Fibroblast of skin of back (primary cell): Measurements from ENCODE around the gene SUPT3H. TPM values are rescaled to one million over a fixed set of nuclear protein-coding genes. Genes with fewer than 3 reads are reported as not detected.

Source experiments
- DNase-seq: peaks from one replicate; pipeline ENCODE4 v3.0.0-alpha.2; 2013
- polyA plus RNA-seq, 2 experiments: library from polyadenylated mRNA; unstranded; fragments of 120-200 nt; gene quantifications; one replicate each; pipeline ENCODE4 v1.2.1, GENCODE V29; 2013; ENCODE audit not compliant: insufficient read length in 2 of 2

SUPT3H gene
- 8.9 TPM for polyA plus RNA-seq (2013, experiment 1 of 2; ENCODE audit: insufficient read length)
- 17.4 TPM for polyA plus RNA-seq (2013, experiment 2 of 2; ENCODE audit: insufficient read length)

GRCh38 chr6:45377554-45378333 lies at the start of gene SUPT3H:
Gene SUPT3H, minus strand, starts transcription at chr6:45377934.
- peak; percentile 94 for DNase-seq

- DNase-seq, result no peak
Observed at GRCh38 chr6:45426251-45426650, 48.5 kb upstream of the SUPT3H start.

- no peak for DNase-seq
Observed at GRCh38 chr6:45424451-45424861, 46.7 kb upstream of the SUPT3H start.

- DNase-seq, result peak; percentile 19
Observed at GRCh38 chr6:45423824-45424450, 46.2 kb upstream of the SUPT3H start.

GRCh38 chr6:45423111-45423823 lies 45.5 kb upstream of the SUPT3H start:
- DNase-seq, result peak; percentile 45

GRCh38 chr6:45422503-45423110 lies 44.9 kb upstream of the SUPT3H start:
- DNase-seq, result peak; percentile 67

GRCh38 chr6:45421709-45422502 lies 44.2 kb upstream of the SUPT3H start:
- peak; percentile 74 for DNase-seq

- DNase-seq, result no peak
Observed at GRCh38 chr6:45420909-45421708, 43.4 kb upstream of the SUPT3H start.

GRCh38 chr6:45420083-45420908 lies 42.6 kb upstream of the SUPT3H start:
- peak; percentile 39 for DNase-seq

- peak; percentile 52 for DNase-seq
Observed at GRCh38 chr6:45419571-45420082, 41.9 kb upstream of the SUPT3H start.

- no peak for DNase-seq
Observed at GRCh38 chr6:45417436-45417835, 39.7 kb upstream of the SUPT3H start.

GRCh38 chr6:45416700-45417099 lies 39.0 kb upstream of the SUPT3H start:
- DNase-seq, result no peak

GRCh38 chr6:45415788-45416518 lies 38.2 kb upstream of the SUPT3H start:
- DNase-seq, result no peak

GRCh38 chr6:45415315-45415714 lies 37.6 kb upstream of the SUPT3H start:
- no peak for DNase-seq

GRCh38 chr6:45411959-45412358 lies 34.2 kb upstream of the SUPT3H start:
- DNase-seq, result no peak

GRCh38 chr6:45400021-45400420 lies 22.3 kb upstream of the SUPT3H start:
- DNase-seq, result no peak

- no peak for DNase-seq
Observed at GRCh38 chr6:45398075-45398813, 20.5 kb upstream of the SUPT3H start.

- DNase-seq, result no peak
Observed at GRCh38 chr6:45394586-45395095, 16.9 kb upstream of the SUPT3H start.
